ENCODE measurements around the gene LIG4. TPM values are rescaled to one million over a fixed set of nuclear protein-coding genes. Genes with fewer than 3 reads are reported as not detected.

The LIG4 gene
- total RNA-seq = 15.1 and 22.4 TPM in 2 replicates

GRCh38 chr13:108215436-108215835 lies at the start of gene LIG4:
Gene LIG4, minus strand, starts transcription at chr13:108215536. Its CDS starts 4,268 bp downstream, at chr13:108211268.

GRCh38 chr13:108218044-108218974 lies 3.0 kb upstream of the LIG4 start, which contains the start of gene ABHD13:
Gene ABHD13, plus strand, starts transcription at chr13:108218392. Its CDS starts 10,827 bp downstream, at chr13:108229219.

Other genes with a start within 250 kb of the LIG4 start
- gene ABHD13, start 2.9 kb upstream of the LIG4 start, total RNA-seq = 7.4 and 8.8 TPM in 2 replicates
- gene TNFSF13B, start 54.2 kb upstream of the LIG4 start, total RNA-seq = 2.1 and 3.9 TPM in 2 replicates